A549 (cell line): ENCODE results near the gene KRTAP3-2.
"Not testable (repeated sequence)": the region's sequence is repeated elsewhere in the genome, so short reads cannot be mapped to it uniquely, and the experiment has no call there.

ENCODE experiments used
- MAX ChIP-seq: IDR thresholded peaks from 2 replicates; pipeline ENCODE4 v1.6.1; 2012
- TF ChIP-seq, protein P1 (sequence below): fragments of >200 bp; sonication (Bioruptor Twin); formaldehyde crosslinking; IDR thresholded peaks from 3 replicates; pipeline ENCODE4 v1.5.1; 2016

- not testable (repeated sequence) for TF ChIP-seq MAX
- TF ChIP-seq, protein P1, sequence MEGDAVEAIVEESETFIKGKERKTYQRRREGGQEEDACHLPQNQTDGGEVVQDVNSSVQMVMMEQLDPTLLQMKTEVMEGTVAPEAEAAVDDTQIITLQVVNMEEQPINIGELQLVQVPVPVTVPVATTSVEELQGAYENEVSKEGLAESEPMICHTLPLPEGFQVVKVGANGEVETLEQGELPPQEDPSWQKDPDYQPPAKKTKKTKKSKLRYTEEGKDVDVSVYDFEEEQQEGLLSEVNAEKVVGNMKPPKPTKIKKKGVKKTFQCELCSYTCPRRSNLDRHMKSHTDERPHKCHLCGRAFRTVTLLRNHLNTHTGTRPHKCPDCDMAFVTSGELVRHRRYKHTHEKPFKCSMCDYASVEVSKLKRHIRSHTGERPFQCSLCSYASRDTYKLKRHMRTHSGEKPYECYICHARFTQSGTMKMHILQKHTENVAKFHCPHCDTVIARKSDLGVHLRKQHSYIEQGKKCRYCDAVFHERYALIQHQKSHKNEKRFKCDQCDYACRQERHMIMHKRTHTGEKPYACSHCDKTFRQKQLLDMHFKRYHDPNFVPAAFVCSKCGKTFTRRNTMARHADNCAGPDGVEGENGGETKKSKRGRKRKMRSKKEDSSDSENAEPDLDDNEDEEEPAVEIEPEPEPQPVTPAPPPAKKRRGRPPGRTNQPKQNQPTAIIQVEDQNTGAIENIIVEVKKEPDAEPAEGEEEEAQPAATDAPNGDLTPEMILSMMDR: not testable (repeated sequence)
Observed at GRCh38 chr17:41046735-41047465, 47.2 kb upstream of the KRTAP3-2 start, which contains the start of gene KRTAP2-1.
